A673 (cell line): ENCODE measurements around the gene FKBP5.

ENCODE experiments used
- CTCF ChIP-seq: fragments of 300-800, 200-600 bp; sonication (generic); conservative IDR thresholded peaks from 2 replicates; pipeline ENCODE4 v1.5.1; 2017; ENCODE audit warnings: low read depth, mild to moderate bottlenecking, antibody characterized with exemption, low read length, moderate library complexity, mixed read lengths
- EZH2 ChIP-seq: fragments of 200-600 bp; sonication (generic); IDR thresholded peaks from 2 replicates; pipeline ENCODE4 v1.6.1; 2017; ENCODE audit warnings: borderline replicate concordance, low read depth, mild to moderate bottlenecking, mixed read lengths, antibody characterized with exemption, low read length; ENCODE audit not compliant: poor library complexity, severe bottlenecking

- no peak for TF ChIP-seq CTCF
- TF ChIP-seq EZH2, result no peak
These were observed 30.2 kb upstream of the FKBP5 start for GRCh38 chr6:35718911-35719381.
